IMR-90 (cell line): ENCODE results near the gene SETX.
"Not testable (repeated sequence)": the region's sequence is repeated elsewhere in the genome, so short reads cannot be mapped to it uniquely, and the experiment has no call there.

ENCODE experiments used
- CTCF ChIP-seq: conservative IDR thresholded peaks from 2 replicates; pipeline ENCODE4 v1.5.1; 2012; ENCODE audit warnings: mild to moderate bottlenecking, low read depth, low read length, improper control_type of control experiment
- FOS ChIP-seq: fragments of 150-350 bp; IDR thresholded peaks from 2 replicates; pipeline ENCODE4 v1.6.1; 2016; ENCODE audit warnings: low read depth, low read length
- MAZ ChIP-seq: IDR thresholded peaks from 2 replicates; pipeline ENCODE4 v1.6.1; 2012; ENCODE audit warnings: low read depth, mild to moderate bottlenecking, low read length, improper control_type of control experiment, moderate library complexity, borderline replicate concordance
- MXI1 ChIP-seq: IDR thresholded peaks from 2 replicates; pipeline ENCODE4 v1.6.1; 2012; ENCODE audit warnings: low read depth, mild to moderate bottlenecking, low read length, moderate library complexity, borderline replicate concordance
- POLR2A ChIP-seq: IDR thresholded peaks from 2 replicates; pipeline ENCODE4 v1.6.1; 2012; ENCODE audit warnings: mild to moderate bottlenecking, low read depth, low read length
- RFX5 ChIP-seq: IDR thresholded peaks from 2 replicates; pipeline ENCODE4 v1.8.0; 2012; ENCODE audit warnings: low read depth, mild to moderate bottlenecking, low read length, moderate library complexity
- TF ChIP-seq, protein P1 (sequence below): fragments of 150-350 bp; IDR thresholded peaks from 2 replicates; pipeline ENCODE4 v1.6.1; 2017; ENCODE audit warnings: mild to moderate bottlenecking, antibody characterized with exemption, low read length, low read depth

GRCh38 chr9:132269704-132270516 is 84.9 kb downstream of the SETX start:
- not testable (repeated sequence) for TF ChIP-seq CTCF, MXI1, RFX5, MAZ, POLR2A, FOS
- TF ChIP-seq, protein P1, sequence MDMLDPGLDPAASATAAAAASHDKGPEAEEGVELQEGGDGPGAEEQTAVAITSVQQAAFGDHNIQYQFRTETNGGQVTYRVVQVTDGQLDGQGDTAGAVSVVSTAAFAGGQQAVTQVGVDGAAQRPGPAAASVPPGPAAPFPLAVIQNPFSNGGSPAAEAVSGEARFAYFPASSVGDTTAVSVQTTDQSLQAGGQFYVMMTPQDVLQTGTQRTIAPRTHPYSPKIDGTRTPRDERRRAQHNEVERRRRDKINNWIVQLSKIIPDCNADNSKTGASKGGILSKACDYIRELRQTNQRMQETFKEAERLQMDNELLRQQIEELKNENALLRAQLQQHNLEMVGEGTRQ: not testable (repeated sequence)
